Fibroblast of lung (primary cell): ENCODE measurements around the gene USP7. TPM values are rescaled to one million over a fixed set of nuclear protein-coding genes. Genes with fewer than 3 reads are reported as not detected.

ENCODE experiments used
- DNase-seq, 2 donors: peaks; one replicate each; pipeline versions ENCODE4 v3.0.0 to v3.0.0-alpha.2; 2010; ENCODE audit warnings: low read depth in 2 of 2
- H2AFZ ChIP-seq: 2 replicates; pipeline ENCODE4 v1.5.1; 2012; ENCODE audit warnings: low read length, control low read depth, inconsistent platforms
- H3K27ac ChIP-seq: 2 replicates; pipeline ENCODE4 v1.5.1; 2011; ENCODE audit warnings: low read length, control low read depth; ENCODE audit not compliant: insufficient read depth
- H3K27me3 ChIP-seq: 2 replicates; pipeline ENCODE4 v1.5.1; 2011; ENCODE audit warnings: mild to moderate bottlenecking, low read length; ENCODE audit not compliant: control insufficient read depth, insufficient read depth
- H3K36me3 ChIP-seq: 2 replicates; pipeline ENCODE4 v1.5.1; 2011; ENCODE audit warnings: low read length; ENCODE audit not compliant: control insufficient read depth, insufficient read depth
- H3K4me1 ChIP-seq: 2 replicates; pipeline ENCODE4 v1.5.1; 2011; ENCODE audit warnings: low read length; ENCODE audit not compliant: control insufficient read depth, insufficient read depth; ENCODE audit errors: extremely low read depth
- H3K4me2 ChIP-seq: 2 replicates; pipeline ENCODE4 v1.5.1; 2011; ENCODE audit warnings: low read length, control low read depth; ENCODE audit not compliant: insufficient read depth; ENCODE audit errors: extremely low read depth
- H3K4me3 ChIP-seq, 4 experiments: fragments of 200-600 bp in 1 of 4; sonication (generic) in 1 of 4; replicated peaks in 1 of 4; 2 replicates each; pipeline ENCODE4 v1.5.1; 2011 to 2016; ENCODE audit warnings: low read length in 4 of 4, low read depth in 3 of 4, mild to moderate bottlenecking in 3 of 4, control low read depth in 2 of 4, inconsistent platforms in 1 of 4, mixed read lengths in 1 of 4; ENCODE audit not compliant: insufficient read depth in 1 of 4; ENCODE audit errors: control extremely low read depth in 1 of 4
- H3K79me2 ChIP-seq: 2 replicates; pipeline ENCODE4 v1.5.1; 2012; ENCODE audit warnings: mild to moderate bottlenecking, low read length, inconsistent platforms; ENCODE audit not compliant: control insufficient read depth, insufficient read depth
- H3K9ac ChIP-seq: 2 replicates; pipeline ENCODE4 v1.5.1; 2011; ENCODE audit warnings: mild to moderate bottlenecking, low read length, control low read depth; ENCODE audit not compliant: insufficient read depth
- H3K9me3 ChIP-seq: 2 replicates; pipeline ENCODE4 v1.5.1; 2012; ENCODE audit warnings: low read depth, low read length; ENCODE audit not compliant: control insufficient read depth, insufficient read depth
- H4K20me1 ChIP-seq: 2 replicates; pipeline ENCODE4 v1.5.1; 2011; ENCODE audit warnings: low read length; ENCODE audit not compliant: control insufficient read depth, insufficient read depth; ENCODE audit errors: extremely low read depth
- EZH2 ChIP-seq: IDR thresholded peaks from 2 replicates; pipeline ENCODE4 v1.5.1; 2012; ENCODE audit warnings: low read length, control low read depth, mild to moderate bottlenecking; ENCODE audit errors: missing control alignments
- polyA plus RNA-seq, 2 donors: library from polyadenylated mRNA; depleted of rRNA in 1 of 2; stranded (reverse) in 1 of 2; unstranded in 1 of 2; fragments of >200 nt; gene quantifications; 2 replicates each; pipeline ENCODE4 v1.2.1, GENCODE V29; 2011 to 2012; ENCODE audit warnings: missing spikeins in 1 of 2
- total RNA-seq: library from RNA; depleted of rRNA; stranded (reverse); fragments of >200 nt; gene quantifications from 2 replicates; pipeline ENCODE4 v1.2.1, GENCODE V29; 2014
- TF ChIP-seq, protein P1 (sequence below), 2 donors: IDR thresholded peaks in 1 of 2; conservative IDR thresholded peaks in 1 of 2; 1 replicate in 1 of 2; 2 replicates in 1 of 2; pipeline ENCODE4 v1.5.1; 2011 to 2012; ENCODE audit warnings: low read length in 2 of 2, control low read depth in 1 of 2, inconsistent platforms in 1 of 2, low read depth in 1 of 2, mild to moderate bottlenecking in 1 of 2

Gene USP7
- total and polyA plus RNA-seq, 2 donors (not counting 1 experiment from before 2014, with no cell fraction given) = 22.5 to 48.7 TPM

DNA sequence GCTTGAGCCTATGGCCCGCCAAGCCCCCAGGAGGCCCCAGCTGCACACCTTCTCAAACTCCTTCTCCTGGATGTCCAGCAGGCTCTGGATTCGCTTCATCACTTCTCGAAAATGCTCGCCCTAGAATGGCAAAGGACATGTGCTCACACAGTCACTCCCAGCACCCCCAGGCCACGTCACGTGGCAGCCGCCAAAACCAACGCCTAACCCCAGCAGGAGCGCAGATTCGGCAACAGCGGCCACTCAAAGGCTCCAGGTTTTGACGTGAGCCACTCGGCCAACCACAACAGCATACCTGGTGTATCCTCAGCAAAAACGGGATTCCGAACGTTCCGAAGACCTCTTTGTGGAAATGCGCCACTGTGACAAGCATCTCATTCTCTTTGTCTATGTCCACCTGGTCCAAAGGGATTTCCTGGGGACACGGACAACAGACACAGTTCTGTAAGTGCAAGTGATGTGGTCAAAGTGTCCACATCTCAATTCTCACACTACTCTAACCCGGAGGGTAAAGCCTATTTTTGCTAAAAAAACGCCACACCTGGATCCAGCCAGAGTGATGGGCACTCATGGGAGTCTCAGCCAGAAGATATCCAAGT lies 68.9 kb downstream of the USP7 start:
- no peak for DNase-seq
- Histone ChIP-seq H3K9me3 (no peaks in the 10 kb centered on the region), H4K20me1 (no peaks in the 10 kb centered on the region), H3K4me3 (no peak overlapping the region), H3K36me3 (peaks cover 35% of the 10 kb centered on the region), H3K4me2 (no peak overlapping the region), H3K79me2 (no peaks in the 10 kb centered on the region), H3K27me3 (no peaks in the 10 kb centered on the region), H2AFZ (no peak overlapping the region), H3K27ac (no peak overlapping the region), H3K4me1 (no peaks in the 10 kb centered on the region), H3K9ac (no peak overlapping the region)
- TF ChIP-seq EZH2 = no peak
- TF ChIP-seq, protein P1, sequence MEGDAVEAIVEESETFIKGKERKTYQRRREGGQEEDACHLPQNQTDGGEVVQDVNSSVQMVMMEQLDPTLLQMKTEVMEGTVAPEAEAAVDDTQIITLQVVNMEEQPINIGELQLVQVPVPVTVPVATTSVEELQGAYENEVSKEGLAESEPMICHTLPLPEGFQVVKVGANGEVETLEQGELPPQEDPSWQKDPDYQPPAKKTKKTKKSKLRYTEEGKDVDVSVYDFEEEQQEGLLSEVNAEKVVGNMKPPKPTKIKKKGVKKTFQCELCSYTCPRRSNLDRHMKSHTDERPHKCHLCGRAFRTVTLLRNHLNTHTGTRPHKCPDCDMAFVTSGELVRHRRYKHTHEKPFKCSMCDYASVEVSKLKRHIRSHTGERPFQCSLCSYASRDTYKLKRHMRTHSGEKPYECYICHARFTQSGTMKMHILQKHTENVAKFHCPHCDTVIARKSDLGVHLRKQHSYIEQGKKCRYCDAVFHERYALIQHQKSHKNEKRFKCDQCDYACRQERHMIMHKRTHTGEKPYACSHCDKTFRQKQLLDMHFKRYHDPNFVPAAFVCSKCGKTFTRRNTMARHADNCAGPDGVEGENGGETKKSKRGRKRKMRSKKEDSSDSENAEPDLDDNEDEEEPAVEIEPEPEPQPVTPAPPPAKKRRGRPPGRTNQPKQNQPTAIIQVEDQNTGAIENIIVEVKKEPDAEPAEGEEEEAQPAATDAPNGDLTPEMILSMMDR (conservative IDR thresholded peaks at IDR 0.05 in 1 of 2, IDR thresholded peaks at IDR 0.05 in 1 of 2; ENCODE audit: low read depth in 1 of 2, low read length in 2 of 2) = no peak

DNA sequence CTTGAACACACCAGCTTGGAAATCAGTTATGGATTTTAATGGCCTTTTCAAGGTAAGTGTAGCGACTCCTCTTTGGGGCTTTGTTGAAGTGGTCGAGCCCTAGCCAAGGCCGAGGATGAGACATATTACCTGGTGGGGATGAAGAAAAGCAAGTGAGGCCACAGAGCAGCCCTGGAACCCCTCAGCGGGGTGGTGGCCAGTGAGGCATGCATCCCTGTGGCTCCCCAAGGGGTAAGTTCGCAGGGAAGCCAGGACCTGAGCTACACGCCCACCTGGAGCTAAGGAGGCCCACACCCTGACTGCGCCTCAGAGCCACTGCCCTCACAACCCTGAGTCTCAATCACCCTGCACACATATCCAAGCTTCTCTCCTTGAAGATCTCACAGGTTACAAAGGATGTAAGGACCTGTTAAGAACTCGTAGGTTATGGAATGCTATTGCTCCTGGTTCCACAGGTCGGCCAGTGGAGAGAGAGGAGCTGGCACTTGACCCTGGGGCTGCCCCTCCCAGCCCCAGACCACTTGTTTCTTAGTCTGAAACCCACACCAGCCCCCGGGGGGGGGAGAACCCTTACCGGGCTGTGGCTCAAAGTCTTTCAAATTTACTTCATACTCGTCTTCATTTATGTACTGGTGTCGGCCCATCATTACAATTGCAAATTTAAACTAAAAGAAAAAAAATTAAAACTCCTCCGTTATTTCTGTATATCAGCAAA lies 69.6 kb downstream of the USP7 start:
- Histone ChIP-seq H3K36me3 (peaks cover 33% of the 10 kb centered on the region), H3K4me1 (no peaks in the 10 kb centered on the region), H3K27ac (no peak overlapping the region), H3K79me2 (no peaks in the 10 kb centered on the region), H2AFZ (no peak overlapping the region), H3K27me3 (no peaks in the 10 kb centered on the region), H3K9me3 (no peaks in the 10 kb centered on the region), H4K20me1 (no peaks in the 10 kb centered on the region), H3K4me3 (no peak overlapping the region), H3K9ac (no peak overlapping the region), H3K4me2 (no peak overlapping the region)
- TF ChIP-seq EZH2 = no peak
- TF ChIP-seq, protein P1 (conservative IDR thresholded peaks at IDR 0.05 in 1 of 2, IDR thresholded peaks at IDR 0.05 in 1 of 2; ENCODE audit: low read depth in 1 of 2, low read length in 2 of 2) = no peak
- DNase-seq = no peak

DNA sequence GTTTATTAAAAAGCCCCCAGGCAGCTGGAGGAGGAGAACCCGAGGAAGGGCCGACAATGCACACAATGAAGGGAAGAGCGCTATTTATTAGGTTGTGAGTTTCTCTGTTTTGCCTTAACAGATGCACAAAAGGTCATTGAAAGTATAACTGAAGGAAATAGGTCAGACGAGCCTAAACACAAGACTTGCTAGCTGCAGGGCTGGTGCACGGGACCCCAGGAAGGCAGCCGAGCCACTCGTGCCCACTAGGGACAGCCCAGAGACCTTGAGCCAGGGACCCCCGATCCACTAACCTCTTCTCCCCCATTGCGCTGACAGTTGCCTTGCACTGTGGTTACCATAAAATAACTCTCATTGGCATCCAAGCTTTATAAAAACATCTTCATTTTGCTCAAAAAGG lies 70.3 kb downstream of the USP7 start:
- H4K20me1 ChIP-seq = no peaks in the 10 kb centered on the region
- no peak overlapping the region for H2AFZ ChIP-seq
- TF ChIP-seq, protein P1 (conservative IDR thresholded peaks at IDR 0.05 in 1 of 2, IDR thresholded peaks at IDR 0.05 in 1 of 2; ENCODE audit: low read depth in 1 of 2, low read length in 2 of 2) = no peak
- TF ChIP-seq EZH2 = no peak
- DNase-seq = no peak
- peaks cover 28% of the 10 kb centered on the region for H3K36me3 ChIP-seq
- no peaks in the 10 kb centered on the region for H3K79me2 ChIP-seq
- H3K4me2 ChIP-seq = no peak overlapping the region
- no peak overlapping the region for H3K9ac ChIP-seq
- no peaks in the 10 kb centered on the region for H3K9me3 ChIP-seq
- H3K4me1 ChIP-seq = peaks cover under 1% of the 10 kb centered on the region
- H3K27me3 ChIP-seq = no peaks in the 10 kb centered on the region
- no peak overlapping the region for H3K27ac ChIP-seq
- no peak overlapping the region for H3K4me3 ChIP-seq
